Neural progenitor cell (in vitro differentiated cells): ENCODE data around the gene FGF9.

Source experiments
- CTCF ChIP-seq: fragments of 200-600 bp; sonication (generic); IDR thresholded peaks from 2 replicates; pipeline ENCODE4 v1.5.1; 2017; ENCODE audit warnings: antibody characterized with exemption, mild to moderate bottlenecking
- EZH2 ChIP-seq: fragments of 200-600 bp; sonication (generic); IDR thresholded peaks from 2 replicates; pipeline ENCODE4 v1.6.1; 2017; ENCODE audit warnings: antibody characterized with exemption, mild to moderate bottlenecking, moderate library complexity
- EZH2phosphoT487 ChIP-seq: fragments of 200-600 bp; sonication (generic); IDR thresholded peaks from 2 replicates; pipeline ENCODE4 v1.6.1; 2017; ENCODE audit warnings: antibody characterized with exemption

GRCh38 chr13:21674490-21675009 lies 3.7 kb downstream of the FGF9 start:
- no peak for TF ChIP-seq CTCF
- no peak for TF ChIP-seq EZH2phosphoT487
- TF ChIP-seq EZH2 = no peak
